ENCODE measurements around the gene SLC25A21.

GRCh38 chr14:36672095-36672494, 500.3 kb downstream of the SLC25A21 start:
- TF ChIP-seq CTCF (IDR thresholded peaks at IDR 0.05) (no peak), EZH2 (IDR thresholded peaks at IDR 0.05) (no peak), EZH2phosphoT487 (IDR thresholded peaks at IDR 0.05) (no peak)
